Measurements from ENCODE around the gene CUTA. TPM values are rescaled to one million over a fixed set of nuclear protein-coding genes. Genes with fewer than 3 reads are reported as not detected.
A peak's percentile ranks its signal among the peaks of the same experiment; 100 is the strongest.

CUTA gene
- total RNA-seq, 4 donors from 2014 or later: 109 to 136 (median 123) TPM

DNA sequence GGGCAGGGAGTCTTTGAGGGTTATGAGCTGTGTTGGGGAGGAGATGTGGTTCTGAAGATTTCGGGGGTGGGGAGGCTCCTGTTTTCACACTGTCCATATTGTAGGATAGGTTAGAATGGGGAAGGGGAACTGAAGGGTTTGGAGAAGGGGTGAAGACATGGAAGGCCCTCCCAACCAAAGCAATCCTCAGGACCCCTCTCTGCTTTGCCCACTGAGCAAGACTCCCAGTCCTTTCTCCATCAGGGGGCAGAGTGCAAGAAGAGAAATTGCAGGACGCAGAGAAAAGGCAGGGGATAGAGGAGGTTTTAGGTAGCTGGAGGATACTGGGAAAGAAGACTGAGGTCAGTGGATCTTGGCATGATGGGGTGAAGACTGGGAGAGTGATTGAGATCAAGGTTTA, 5.9 kb upstream of the CUTA start:
- no peaks in the 10 kb centered on the region for H3K27me3 ChIP-seq
- TF ChIP-seq POLR2AphosphoS5 (IDR thresholded peaks at IDR 0.05) (no peak), EP300 (IDR thresholded peaks at IDR 0.05) (no peak), POLR2A (IDR thresholded peaks at IDR 0.05; ENCODE audit: low read depth) (no peak)
- TF ChIP-seq, protein P1, sequence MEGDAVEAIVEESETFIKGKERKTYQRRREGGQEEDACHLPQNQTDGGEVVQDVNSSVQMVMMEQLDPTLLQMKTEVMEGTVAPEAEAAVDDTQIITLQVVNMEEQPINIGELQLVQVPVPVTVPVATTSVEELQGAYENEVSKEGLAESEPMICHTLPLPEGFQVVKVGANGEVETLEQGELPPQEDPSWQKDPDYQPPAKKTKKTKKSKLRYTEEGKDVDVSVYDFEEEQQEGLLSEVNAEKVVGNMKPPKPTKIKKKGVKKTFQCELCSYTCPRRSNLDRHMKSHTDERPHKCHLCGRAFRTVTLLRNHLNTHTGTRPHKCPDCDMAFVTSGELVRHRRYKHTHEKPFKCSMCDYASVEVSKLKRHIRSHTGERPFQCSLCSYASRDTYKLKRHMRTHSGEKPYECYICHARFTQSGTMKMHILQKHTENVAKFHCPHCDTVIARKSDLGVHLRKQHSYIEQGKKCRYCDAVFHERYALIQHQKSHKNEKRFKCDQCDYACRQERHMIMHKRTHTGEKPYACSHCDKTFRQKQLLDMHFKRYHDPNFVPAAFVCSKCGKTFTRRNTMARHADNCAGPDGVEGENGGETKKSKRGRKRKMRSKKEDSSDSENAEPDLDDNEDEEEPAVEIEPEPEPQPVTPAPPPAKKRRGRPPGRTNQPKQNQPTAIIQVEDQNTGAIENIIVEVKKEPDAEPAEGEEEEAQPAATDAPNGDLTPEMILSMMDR (IDR thresholded peaks at IDR 0.05): no peak
- peak overlapping the region; percentile 89 to 95 (median 94) for H3K27ac ChIP-seq (replicated peaks in 1 of 4)
- H3K9me3 ChIP-seq: no peaks in the 10 kb centered on the region
- no peaks in the 10 kb centered on the region for H3K36me3 ChIP-seq
- no peak for DNase-seq (ENCODE audit: extremely low spot score)
- H3K4me3 ChIP-seq: no peak overlapping the region
- H3K4me1 ChIP-seq: peaks cover 40 to 73% (median 69%) of the 10 kb centered on the region in 4 donors
- 91% methylated on average over 2 of the region's 2 CpGs for WGBS
- intact Hi-C loops (cut with DNase I): no loop called here

DNA sequence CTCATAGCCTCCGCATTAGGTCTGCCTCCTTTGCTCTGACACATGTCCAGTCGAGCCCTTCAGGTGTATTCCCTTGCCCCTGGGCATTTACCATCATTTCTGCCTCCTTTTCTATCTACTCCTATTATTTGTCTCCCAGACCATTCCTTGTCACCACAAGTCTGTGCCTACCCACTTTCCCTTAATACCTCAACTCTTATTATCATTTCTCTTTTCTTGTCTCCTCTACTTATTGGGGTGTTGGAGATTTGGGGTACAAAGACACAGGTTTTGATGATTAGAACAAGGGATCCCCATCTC, 3.4 kb upstream of the CUTA start:
- TF ChIP-seq POLR2AphosphoS5 (IDR thresholded peaks at IDR 0.05) (no peak), POLR2A (IDR thresholded peaks at IDR 0.05; ENCODE audit: low read depth) (no peak), EP300 (IDR thresholded peaks at IDR 0.05) (no peak)
- TF ChIP-seq, protein P1 (IDR thresholded peaks at IDR 0.05): no peak
- H3K9me3 ChIP-seq: no peaks in the 10 kb centered on the region
- H3K4me3 ChIP-seq: no peak overlapping the region
- H3K4me1 ChIP-seq: peaks cover 42 to 72% (median 67%) of the 10 kb centered on the region in 4 donors
- DNase-seq (ENCODE audit: extremely low spot score): no peak
- peaks cover 0 to 4% (median 3%) of the 10 kb centered on the region in 4 donors for H3K36me3 ChIP-seq
- no peaks in the 10 kb centered on the region for H3K27me3 ChIP-seq
- 82% methylated on average over 2 of the region's 2 CpGs for WGBS
- H3K27ac ChIP-seq (replicated peaks in 1 of 4): peak overlapping the region; percentile 89 to 96 (median 96)
- intact Hi-C loops (cut with DNase I): no loop called here

DNA sequence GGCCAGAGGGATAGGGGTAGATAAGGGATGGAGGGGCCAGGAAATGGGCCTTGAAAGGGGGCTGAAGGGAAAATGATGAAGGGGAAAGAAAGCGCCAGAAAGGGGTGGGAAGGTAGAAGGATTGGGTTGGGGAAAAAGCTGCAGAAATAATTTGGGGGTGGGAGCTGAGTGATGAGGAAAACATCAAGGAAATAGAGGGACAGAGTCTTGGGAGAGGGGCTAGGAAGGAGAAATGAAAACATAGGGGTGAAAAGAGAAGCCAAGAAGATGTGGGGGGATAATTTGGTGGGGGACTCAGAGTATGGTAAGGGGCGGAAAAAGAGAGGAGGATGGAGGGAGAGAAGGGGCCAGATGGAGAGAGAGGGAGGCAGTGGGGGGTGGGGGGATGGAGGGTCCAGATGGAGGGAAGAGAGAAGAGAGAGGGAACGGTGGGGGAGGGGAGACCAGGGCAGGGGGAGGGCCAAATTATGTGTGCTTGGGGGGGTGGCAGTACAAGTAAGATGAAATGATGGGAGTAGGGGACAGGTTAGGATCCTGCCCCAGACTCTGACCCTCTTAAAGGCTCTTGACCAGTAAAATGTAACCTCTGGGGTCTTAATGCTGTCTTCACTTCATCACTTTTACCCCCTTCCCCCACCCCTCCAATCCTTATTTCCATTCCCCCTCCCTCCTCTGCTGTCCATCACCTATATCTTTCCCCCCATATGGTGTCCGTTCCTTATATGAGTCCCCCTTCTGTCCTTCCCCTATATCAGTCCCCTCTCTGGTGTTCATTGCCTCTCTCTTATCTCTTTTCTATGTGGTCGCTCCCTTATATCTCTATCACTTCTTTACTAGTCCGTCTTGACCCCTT, 2.8 kb upstream of the CUTA start:
- DNase-seq (ENCODE audit: extremely low spot score): no peak
- WGBS: 59% methylated on average over 6 of the region's 6 CpGs
- H3K4me3 ChIP-seq: peak overlapping the region; percentile 49 to 57 (median 54)
- TF ChIP-seq POLR2AphosphoS5 (IDR thresholded peaks at IDR 0.05) (no peak), EP300 (IDR thresholded peaks at IDR 0.05) (no peak), POLR2A (IDR thresholded peaks at IDR 0.05; ENCODE audit: low read depth) (no peak)
- TF ChIP-seq, protein P1 (IDR thresholded peaks at IDR 0.05): no peak
- peaks cover 0 to 10% (median 9%) of the 10 kb centered on the region in 4 donors for H3K36me3 ChIP-seq
- H3K27ac ChIP-seq (replicated peaks in 1 of 4): peak overlapping the region; percentile 89 to 96 (median 96)
- no peaks in the 10 kb centered on the region for H3K9me3 ChIP-seq
- intact Hi-C loops (cut with DNase I): no loop called here
- no peaks in the 10 kb centered on the region for H3K27me3 ChIP-seq
- H3K4me1 ChIP-seq: peaks cover 45 to 72% (median 68%) of the 10 kb centered on the region in 4 donors

DNA sequence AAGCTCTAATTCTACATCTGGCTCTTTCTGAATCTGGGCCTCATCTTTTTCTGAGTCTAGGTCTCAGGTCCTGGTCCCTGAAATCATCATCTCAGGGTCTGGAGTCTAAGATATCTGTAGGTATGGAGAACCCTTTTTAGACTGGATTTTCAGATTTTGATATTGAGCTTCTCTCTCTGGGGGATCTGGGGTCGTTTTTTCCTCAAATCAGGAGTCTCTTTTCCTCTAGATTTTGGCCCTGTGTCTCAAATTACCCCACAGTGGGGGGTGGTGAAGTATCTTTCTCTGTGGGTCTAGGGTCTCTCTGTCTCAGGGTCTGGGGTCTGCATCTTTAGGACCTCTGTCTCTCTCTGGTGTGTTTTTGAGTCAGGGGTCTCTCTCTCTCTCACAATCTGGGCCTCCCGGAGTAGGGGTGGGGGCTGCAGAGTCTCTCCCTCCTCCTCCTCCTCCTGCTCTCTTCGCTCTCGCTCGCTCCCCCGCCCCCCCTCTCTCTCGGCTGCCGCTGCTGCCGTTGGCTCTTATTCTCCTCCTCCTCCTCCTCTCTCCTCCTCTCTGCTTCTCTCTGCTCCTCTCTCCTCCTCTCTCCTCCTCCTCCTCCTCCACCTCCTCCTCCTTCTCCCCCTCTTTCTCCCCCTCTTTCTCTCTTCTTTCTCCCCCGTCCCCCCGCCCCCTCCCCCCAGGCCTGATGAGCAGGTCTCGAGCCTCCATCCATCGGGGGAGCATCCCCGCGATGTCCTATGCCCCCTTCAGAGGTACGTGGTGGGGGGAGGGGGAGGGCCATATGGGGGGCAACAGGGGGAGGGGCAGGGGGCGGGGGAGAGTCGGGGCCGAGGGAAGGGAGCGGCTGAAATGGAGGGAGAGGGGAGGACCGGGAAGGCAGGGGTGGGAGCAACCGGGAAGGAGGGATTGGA, 1.9 kb upstream of the CUTA start, which contains the start of gene SYNGAP1:
Gene SYNGAP1 (plus strand): TSS at position 486 of the 911 bp plus-strand sequence. CDS start 200 bp downstream, at position 686.
- intact Hi-C loops (cut with DNase I): no loop called here
- no peak for DNase-seq (ENCODE audit: extremely low spot score)
- WGBS: 3% methylated on average over 21 of the region's 22 CpGs
- no peaks in the 10 kb centered on the region for H3K9me3 ChIP-seq
- H3K4me3 ChIP-seq: peak within 1 kb of the TSS; percentile 52 to 78 (median 61)
- TF ChIP-seq POLR2A (IDR thresholded peaks at IDR 0.05; ENCODE audit: low read depth) (no peak), EP300 (IDR thresholded peaks at IDR 0.05) (no peak), POLR2AphosphoS5 (IDR thresholded peaks at IDR 0.05) (no peak)
- TF ChIP-seq, protein P1 (IDR thresholded peaks at IDR 0.05): no peak
- peaks cover 2 to 19% (median 18%) of the 10 kb centered on the region in 4 donors for H3K36me3 ChIP-seq
- H3K27me3 ChIP-seq: no peaks in the 10 kb centered on the region
- H3K27ac ChIP-seq (replicated peaks in 1 of 4): peak within 1 kb of the TSS; percentile 89 to 96 (median 96)
- peaks cover 41 to 76% (median 70%) of the 10 kb centered on the region in 4 donors for H3K4me1 ChIP-seq

All from esophagus muscularis mucosa (tissue), 4 donors.